ENCODE data around the gene ZNF37A.

Gene ZNF37A

DNA sequence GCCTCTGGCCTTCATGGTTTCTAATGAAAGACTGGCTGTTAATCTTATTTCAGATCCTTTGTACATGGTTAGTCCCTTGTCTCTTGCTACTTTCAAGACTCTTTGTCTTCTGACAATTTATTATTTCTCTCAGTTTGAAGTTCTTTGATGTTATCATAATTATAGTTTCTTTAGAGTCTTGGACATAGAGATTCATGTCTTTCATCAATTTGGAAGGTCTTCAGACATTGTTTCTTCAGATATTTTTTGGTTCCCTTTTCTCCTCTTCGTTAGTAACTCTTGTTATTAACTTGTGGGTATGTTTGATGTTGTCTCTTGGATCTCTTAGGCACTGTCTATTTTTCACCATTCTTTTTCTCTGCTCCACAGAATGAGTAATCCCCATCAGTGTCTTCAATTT, 8.7 kb downstream of the ZNF37A start:
- TF ChIP-seq, protein P1, sequence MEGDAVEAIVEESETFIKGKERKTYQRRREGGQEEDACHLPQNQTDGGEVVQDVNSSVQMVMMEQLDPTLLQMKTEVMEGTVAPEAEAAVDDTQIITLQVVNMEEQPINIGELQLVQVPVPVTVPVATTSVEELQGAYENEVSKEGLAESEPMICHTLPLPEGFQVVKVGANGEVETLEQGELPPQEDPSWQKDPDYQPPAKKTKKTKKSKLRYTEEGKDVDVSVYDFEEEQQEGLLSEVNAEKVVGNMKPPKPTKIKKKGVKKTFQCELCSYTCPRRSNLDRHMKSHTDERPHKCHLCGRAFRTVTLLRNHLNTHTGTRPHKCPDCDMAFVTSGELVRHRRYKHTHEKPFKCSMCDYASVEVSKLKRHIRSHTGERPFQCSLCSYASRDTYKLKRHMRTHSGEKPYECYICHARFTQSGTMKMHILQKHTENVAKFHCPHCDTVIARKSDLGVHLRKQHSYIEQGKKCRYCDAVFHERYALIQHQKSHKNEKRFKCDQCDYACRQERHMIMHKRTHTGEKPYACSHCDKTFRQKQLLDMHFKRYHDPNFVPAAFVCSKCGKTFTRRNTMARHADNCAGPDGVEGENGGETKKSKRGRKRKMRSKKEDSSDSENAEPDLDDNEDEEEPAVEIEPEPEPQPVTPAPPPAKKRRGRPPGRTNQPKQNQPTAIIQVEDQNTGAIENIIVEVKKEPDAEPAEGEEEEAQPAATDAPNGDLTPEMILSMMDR (IDR thresholded peaks at IDR 0.05), result no peak
- Histone ChIP-seq H3K9me3 (no peaks in the 10 kb centered on the region), H3K36me3 (no peaks in the 10 kb centered on the region)

DNA sequence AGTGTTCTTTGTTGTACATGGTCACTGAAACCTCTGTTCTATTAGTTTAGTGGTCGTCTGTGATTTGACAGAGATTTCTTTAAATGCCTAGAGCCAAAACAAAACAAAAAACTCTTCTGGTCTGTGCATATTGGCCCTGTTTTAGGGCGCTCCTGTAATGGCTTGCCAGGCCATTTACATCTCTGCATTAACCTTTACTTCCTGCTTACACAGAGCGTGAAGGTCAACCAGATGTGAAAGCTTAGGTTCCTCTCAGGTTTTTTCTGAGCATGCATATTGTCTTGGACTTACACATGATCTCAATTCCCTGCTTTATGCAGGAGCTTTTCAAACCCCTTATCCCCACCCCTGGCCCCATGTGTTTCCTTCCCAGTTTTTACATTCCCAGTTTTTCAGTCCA, 9.6 kb downstream of the ZNF37A start:
- H3K4me3 ChIP-seq (ENCODE audit: low read depth in 1 of 2, low read length in 1 of 2), result no peak overlapping the region
- H3K4me1 ChIP-seq (ENCODE audit: control insufficient read depth in 1 of 2, insufficient read depth in 1 of 2, low read depth in 1 of 2, low read length in 1 of 2), result no peaks in the 10 kb centered on the region
- no peaks in the 10 kb centered on the region for H3K9me3 ChIP-seq
- no peaks in the 10 kb centered on the region for H3K36me3 ChIP-seq
- H3K27me3 ChIP-seq, result no peaks in the 10 kb centered on the region
- TF ChIP-seq, protein P1 (IDR thresholded peaks at IDR 0.05), result no peak
- no peak overlapping the region for H3K27ac ChIP-seq

More for the DNA sequence above, 8.7 kb downstream of the ZNF37A start:
- Histone ChIP-seq H3K27me3 (no peaks in the 10 kb centered on the region), H3K4me1 (ENCODE audit: control insufficient read depth in 1 of 2, insufficient read depth in 1 of 2, low read depth in 1 of 2, low read length in 1 of 2) (no peaks in the 10 kb centered on the region), H3K27ac (no peak overlapping the region), H3K4me3 (ENCODE audit: low read depth in 1 of 2, low read length in 1 of 2) (no peak overlapping the region)

DNA sequence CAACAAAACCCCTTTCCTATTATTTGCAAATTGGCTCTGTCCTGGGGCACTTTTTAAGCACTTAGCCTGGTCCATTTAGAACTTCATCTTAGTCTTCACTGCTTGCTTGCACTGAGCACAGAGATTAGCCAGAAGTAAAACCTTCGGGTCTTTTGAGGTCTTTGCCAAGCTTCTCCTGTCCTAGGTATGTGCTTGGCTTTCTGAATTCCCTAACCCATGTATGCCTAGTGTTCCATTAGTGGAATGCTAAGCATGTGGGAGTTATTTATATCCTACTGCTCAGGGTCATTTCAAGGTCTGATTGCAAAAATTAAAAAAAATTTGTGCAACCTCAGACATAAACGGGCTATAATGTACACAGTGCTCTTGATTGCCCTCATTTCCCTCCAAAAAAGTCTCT, 18.0 kb downstream of the ZNF37A start:
- H3K27ac ChIP-seq, result no peak overlapping the region
- H3K36me3 ChIP-seq, result peaks cover 10% of the 10 kb centered on the region
- H3K9me3 ChIP-seq, result peaks cover 38% of the 10 kb centered on the region
- no peaks in the 10 kb centered on the region for H3K4me1 ChIP-seq (ENCODE audit: control insufficient read depth in 1 of 2, insufficient read depth in 1 of 2, low read depth in 1 of 2, low read length in 1 of 2)
- no peaks in the 10 kb centered on the region for H3K27me3 ChIP-seq
- TF ChIP-seq, protein P1 (IDR thresholded peaks at IDR 0.05), result no peak
- no peak overlapping the region for H3K4me3 ChIP-seq (ENCODE audit: low read depth in 1 of 2, low read length in 1 of 2)

DNA sequence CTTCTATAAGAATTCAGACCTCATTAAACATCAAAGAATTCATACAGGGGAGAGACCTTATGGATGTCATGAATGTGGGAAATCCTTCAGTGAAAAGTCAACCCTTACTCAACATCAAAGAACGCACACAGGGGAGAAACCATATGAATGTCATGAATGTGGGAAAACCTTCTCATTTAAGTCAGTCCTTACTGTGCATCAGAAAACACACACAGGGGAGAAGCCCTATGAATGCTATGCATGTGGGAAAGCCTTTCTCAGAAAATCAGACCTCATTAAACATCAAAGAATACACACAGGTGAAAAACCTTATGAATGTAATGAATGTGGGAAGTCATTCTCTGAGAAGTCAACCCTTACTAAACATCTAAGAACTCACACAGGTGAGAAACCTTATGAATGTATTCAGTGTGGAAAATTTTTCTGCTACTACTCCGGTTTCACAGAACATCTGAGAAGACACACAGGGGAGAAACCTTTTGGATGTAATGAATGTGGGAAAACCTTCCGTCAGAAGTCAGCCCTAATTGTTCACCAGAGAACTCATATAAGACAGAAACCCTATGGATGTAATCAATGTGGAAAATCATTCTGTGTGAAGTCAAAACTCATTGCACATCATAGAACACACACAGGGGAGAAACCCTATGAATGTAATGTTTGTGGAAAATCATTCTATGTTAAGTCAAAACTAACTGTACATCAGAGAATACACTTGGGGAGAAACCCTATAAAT, 24.1 kb downstream of the ZNF37A start:
- H3K36me3 ChIP-seq, result peaks cover 12% of the 10 kb centered on the region
- TF ChIP-seq, protein P1 (IDR thresholded peaks at IDR 0.05), result no peak
- H3K27me3 ChIP-seq, result no peaks in the 10 kb centered on the region
- no peak overlapping the region for H3K27ac ChIP-seq
- H3K9me3 ChIP-seq, result peaks cover 77% of the 10 kb centered on the region
- no peaks in the 10 kb centered on the region for H3K4me1 ChIP-seq (ENCODE audit: control insufficient read depth in 1 of 2, insufficient read depth in 1 of 2, low read depth in 1 of 2, low read length in 1 of 2)
- H3K4me3 ChIP-seq (ENCODE audit: low read depth in 1 of 2, low read length in 1 of 2), result no peak overlapping the region

DNA sequence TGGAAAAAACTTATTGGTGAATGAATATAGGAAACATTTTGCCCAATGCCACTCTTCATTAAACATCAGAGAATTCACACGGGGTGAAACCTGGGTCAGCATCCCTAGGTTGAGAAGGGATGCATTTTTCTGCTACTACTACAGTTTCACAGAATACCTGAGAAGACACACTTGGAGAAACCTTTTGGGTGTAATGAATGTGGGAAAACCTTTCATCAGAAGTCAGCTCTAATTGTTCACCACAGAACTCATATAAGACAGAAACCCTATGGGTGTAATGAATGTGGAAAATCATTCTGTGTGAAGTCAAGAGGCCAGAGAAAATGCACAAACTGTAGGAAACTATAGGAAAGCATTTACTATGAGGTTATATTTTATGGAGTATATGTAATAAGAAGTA, 24.9 kb downstream of the ZNF37A start:
- peaks cover 71% of the 10 kb centered on the region for H3K9me3 ChIP-seq
- H3K36me3 ChIP-seq, result peaks cover 12% of the 10 kb centered on the region
- H3K4me3 ChIP-seq (ENCODE audit: low read depth in 1 of 2, low read length in 1 of 2), result no peak overlapping the region
- H3K27ac ChIP-seq, result no peak overlapping the region
- TF ChIP-seq, protein P1 (IDR thresholded peaks at IDR 0.05), result no peak
- H3K27me3 ChIP-seq, result no peaks in the 10 kb centered on the region
- no peaks in the 10 kb centered on the region for H3K4me1 ChIP-seq (ENCODE audit: control insufficient read depth in 1 of 2, insufficient read depth in 1 of 2, low read depth in 1 of 2, low read length in 1 of 2)
